Measurements from ENCODE around the gene GP5.

Gene GP5

DNA sequence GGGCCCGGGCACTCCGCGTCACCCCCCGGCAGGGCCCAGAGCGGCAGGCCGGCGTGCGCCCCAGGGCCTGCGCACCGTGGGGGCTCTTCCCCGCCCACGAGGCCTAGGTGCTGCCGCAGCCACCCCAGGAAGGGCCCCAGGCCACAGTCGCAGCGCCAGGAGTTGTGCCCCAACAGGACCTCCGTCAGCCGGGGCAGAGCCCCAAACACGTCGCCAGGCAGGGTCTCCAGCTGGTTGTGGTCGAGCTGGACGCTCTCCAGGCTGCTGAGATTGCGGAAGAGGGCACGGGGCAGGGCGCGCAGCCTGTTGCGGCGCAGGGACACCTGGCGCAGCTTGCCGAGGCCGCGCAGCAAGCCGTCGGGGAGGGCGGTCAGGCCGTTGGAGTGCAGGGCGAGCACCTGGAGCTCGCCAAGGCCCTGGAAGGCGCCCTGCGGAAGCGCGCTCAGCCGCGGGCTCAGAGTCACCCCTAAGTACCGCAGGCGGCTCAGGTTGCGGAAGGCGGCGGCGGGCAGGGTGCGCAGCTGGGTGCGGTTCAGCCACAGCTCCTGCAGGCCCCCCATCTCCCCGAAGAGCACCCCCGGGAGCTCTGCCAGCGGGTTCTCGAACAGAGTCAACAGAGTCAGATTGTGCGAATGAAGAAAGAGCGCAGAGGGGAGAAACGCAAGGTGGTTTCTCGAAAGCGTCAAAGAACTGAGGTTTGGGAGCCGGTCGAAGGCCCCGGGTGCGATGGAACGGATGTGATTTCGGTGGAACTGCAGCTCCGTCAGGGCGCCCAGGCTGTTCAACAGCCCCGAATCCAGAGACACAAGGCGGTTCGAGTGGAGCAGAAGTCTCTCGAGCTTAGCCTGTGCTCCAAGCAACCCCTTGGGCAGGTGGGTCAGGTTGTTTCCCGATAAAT, 2.0 kb downstream of the GP5 start:
- DNase-seq, result peak; percentile 17

DNA sequence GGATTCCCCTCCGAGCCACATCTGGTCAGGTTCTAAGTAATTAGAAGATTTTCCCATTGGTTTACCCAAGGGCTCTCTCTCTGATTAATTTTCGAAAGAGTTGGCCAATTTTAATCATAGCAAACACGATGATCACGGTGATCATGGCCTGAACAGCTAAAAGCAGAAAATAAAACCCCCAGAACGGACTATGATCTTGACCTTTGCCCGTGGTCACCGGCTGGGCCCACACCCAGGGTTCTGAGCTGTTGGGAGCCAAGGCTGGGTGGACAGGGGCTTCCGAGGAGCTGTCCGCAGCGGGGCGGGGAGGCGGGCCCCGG, 2.6 kb downstream of the GP5 start:
- no peak for DNase-seq

DNA sequence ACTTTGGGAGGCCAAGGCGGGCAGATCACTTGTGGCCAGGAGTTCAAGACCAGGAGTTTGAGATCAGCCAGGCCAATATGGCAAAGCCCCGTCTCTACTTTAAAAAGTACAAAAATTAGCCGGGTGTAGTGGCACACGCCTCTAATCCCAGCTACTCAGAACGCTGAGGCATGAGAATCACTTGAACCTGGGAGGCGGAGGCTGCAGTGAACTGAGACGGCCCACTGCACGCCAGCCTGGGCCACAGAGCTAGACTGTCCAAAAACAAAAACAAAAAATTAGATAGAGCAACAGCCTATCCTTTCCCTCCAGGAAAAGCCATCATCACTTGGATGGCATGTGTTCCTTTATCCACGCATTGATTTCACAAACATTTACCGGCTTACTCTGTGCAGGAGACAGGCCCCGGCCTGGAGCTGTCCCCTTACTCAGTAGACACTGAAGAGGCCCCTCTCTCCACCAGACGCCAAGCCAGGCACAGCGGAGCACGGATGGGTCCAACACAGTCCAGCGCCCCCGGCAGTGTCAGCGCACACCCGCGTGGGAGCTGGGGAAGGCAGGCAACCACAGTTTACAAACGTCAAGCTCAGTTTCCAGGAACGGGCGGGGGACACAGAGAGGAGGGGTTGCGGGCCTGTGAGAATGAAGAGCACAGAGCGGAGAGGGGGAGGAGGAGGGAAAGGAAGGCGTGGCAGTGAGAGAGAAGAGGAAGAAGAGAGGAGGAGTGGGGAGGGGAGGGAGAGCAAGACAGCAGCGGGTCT, 3.1 kb downstream of the GP5 start:
- DNase-seq, result peak; percentile 50

DNA sequence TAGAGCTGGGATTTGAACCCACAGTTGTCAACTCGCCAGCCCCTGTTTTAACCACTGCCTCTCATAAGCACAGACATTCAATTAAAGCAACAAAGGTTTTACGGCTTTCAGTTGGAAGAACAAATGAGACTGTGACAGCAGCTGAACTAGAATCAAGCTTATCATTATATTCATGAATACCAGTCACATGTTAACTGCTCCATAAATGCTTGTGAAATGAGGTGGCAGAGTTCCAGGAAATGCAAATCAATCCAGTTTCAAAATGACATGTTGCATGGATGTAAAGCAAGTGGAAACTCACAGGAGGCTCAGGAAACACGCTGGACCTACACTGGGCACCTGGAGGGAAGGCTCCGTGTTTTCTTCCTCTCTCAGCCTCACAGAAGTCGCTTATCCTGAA, 3.9 kb downstream of the GP5 start:
- DNase-seq, result no peak

DNA sequence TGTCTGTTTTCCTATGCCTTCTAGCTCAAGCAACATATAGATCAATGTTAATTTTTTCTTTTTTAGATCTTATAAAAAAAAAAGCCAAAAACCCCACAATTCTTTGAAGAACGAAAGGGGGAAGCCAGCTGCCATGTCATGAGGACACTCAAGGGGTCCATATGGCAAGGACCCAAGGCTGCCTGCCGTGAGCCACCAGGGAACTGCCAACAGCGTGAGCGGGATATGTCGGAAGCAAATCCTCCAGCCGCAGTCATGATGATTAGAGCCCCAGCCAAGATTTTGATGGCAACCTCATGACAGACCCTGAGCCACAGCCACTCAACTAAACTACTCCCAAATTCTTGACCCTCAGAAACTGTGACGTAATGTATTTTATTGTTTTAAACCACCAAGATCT, 6.5 kb downstream of the GP5 start:
- no peak for DNase-seq

DNA sequence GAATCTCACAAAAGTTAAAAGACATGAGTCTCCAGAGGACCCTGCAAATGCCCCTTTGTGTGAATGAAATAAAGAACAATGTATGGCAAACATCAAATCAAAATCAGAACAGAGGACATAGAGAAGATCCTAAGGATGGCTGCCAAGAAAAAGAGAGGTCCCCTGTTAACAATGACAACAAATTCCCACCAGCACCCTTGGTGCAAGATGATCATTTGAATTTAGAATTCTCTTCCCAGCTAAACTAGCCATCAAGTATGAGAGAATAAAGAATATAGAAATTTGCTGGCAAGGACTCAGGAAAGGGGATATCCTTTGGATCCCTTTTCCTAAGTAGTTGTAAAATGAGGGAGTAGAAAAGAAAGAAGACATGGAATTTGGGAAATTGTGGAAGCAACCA, 8.2 kb downstream of the GP5 start:
- no peak for DNase-seq

DNA sequence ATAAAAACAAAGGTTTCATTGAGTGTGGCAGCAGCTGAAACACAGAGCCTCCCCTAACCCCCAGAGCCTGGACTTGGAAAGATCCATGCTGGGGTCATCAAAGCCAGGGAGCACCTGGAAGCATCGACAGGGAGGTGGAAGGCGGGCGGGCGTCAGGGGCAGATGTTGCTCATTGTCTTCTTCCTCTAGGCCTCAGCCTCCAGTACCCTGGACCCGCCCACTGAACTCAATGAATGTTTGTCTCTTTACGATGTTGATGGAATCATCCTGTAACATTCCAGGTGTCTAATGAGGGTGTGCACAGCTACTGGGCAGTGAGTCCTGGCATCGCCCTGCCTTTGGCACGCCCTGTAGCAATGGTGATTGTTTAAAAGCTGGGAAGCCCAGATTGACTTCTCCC, 9.8 kb downstream of the GP5 start:
- no peak for DNase-seq

DNA sequence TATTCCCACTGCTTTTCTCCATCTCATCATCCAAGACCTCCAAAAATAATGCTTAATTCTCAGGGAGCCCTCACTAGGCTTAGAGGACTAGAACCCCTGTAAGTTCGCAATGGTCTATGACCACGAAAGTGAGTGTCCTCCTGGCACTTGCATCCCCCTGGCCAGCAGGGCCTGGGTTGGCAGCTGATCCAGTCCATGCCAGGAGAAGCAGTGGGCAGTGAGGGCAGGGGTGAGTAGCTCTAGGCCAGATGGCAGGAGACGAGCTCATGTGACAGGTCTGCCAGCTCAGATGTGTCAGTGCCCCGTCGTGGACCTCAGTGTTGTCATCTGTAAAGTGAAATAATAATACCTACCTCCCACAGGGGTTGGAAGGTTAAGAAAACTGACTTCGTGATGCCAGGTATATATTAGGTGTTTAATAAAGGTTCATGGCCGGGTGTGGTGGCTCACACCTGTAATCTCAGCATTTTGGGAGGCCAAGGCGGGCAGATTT, 11.1 kb downstream of the GP5 start:
- DNase-seq, result no peak

DNA sequence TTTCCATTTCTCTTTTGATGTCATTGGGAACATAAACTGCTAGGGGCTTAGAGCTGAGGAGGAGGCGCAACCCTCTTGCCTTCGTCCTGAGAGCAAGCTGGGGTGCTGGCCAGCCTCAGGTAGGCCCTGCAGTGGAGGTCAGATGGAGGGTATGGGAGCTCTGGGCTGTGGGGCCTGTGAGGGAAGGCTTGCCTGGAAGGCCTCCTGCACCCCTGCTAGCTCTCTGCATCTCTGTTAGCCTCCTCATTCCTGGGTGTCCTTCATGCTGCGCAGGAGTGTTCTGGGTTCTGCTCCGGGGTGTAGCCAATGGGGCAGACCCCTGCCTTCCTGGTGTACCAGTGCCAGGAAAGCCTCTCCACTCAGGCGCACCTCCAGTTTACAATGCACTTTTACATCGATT, 11.8 kb downstream of the GP5 start:
- DNase-seq, result no peak

DNA sequence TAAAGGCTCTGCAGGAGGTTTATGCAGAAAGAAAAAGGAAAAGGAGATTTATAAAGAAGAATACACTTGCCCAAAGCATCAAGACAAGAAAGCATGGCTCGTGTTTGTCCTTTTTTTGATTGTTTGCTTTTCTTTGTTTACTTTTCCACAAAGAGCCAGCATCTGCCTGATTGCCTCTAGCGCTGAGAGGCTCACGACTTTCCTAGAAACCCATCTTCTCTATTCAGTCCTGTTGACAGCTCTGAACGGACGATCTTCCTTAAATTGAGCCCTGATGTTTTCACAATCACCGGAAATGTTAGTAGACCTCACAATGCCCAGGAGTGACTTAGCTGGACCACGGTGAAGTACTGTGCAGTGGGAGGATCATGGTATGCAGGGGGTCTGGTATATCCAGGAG, 12.4 kb downstream of the GP5 start:
- DNase-seq, result no peak

DNA sequence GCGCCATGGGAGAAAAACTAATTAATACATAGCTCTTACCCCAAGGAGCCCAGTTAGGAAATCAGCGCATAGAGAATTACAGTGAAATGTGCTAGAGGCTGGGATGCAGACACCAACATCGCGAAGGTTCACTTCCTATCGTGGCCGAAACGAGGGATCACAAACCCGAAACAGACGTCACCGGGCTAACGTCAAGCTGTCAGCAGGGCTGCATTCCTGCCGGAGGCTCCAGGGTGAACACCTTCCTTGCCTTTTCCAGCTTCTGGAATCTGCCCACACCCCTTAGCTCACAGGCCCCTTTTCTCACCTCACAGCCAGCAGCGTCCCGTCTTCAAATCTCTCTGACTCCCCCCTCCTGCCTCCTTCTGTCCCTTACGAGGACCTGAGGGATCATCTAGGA, 13.0 kb downstream of the GP5 start:
- no peak for DNase-seq

DNA sequence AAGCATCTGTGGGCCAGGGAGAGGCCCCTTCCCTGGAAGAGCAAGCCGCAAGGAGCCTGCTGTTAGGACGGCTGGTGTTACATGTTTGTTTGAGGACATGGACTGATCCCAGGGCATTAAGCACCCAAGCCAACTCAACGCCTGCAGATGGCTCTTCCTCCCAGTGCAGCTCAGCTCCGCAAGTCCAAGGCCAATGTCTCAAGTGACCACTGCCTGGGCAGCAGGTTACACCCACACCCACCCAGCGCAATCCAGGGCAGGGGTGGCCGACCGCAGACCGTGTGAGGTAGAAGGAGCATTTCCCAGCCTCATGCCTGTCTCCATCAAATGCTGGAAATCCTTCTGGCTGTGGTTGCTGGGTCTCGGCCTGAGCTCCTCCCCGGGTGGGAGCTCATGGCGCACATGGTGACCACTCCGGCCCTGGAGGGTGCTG, 14.5 kb downstream of the GP5 start:
- no peak for DNase-seq

DNA sequence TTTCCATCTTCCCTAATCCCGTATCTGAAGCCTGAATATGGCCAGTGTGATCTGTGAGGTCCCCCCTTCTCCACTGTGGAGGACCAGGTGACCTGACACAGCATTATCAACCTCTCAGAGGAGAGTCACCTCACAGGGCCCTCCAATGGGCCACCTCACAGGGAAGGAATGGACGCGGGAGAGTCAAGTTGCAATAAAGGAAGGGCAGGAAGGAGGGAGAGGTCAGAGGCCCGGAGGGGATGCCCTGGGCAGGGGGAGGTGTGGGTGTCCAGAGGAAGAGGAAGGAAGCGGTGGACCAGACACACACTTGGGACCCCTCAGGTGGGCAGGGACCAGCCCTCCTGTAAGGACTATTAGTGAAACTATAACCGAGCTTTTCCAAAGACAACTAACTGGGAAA, 14.9 kb downstream of the GP5 start:
- DNase-seq, result no peak

DNA sequence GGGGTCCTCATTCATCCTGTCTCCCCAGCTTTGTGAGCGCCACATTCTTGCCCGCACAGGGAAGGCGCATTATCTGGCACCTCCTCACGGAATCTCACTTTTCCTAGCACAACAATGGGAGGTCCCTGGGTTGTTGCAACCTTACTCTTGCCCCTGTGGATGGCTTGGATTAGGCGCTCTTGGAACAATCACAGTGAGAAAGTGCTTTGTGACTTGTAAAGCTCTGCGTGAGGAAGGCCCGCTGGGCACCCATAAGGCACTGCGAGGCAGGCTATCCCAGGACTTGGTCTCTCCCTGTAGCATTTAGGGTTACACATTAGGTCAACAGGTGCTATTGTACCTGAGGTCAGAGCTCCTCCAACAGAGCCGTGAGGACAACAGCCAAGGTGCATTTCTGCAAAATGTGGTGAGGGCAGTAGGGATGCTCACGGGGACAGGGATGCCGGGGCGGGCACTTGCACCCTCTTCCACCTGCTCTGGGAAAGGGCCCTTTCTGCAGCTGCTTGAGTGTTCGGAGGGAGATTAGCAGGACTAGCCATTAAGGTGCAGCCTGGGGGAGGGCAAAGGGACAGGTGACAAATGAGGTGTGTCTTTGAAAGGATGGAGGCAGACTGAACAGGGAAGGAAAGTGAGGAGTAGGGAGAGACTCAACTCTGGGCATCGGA, 15.7 kb downstream of the GP5 start:
- no peak for DNase-seq

DNA sequence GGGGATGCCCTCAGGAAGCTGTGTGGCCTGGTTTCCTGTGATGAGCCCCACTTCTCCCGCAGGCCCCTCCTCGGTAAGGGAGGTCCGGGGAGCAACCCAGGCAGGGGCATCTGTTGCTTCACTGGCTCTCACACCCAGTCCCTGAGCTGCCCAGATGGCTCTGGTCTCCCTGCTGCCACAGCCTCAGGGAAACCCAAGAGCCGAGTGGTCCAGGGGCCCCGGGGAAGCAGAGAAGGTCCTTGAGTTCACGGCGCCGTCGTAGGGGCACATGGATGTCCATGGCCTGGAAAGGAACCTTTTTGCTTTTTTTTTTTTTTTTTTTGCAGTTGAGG, 16.2 kb downstream of the GP5 start:
- no peak for DNase-seq

DNA sequence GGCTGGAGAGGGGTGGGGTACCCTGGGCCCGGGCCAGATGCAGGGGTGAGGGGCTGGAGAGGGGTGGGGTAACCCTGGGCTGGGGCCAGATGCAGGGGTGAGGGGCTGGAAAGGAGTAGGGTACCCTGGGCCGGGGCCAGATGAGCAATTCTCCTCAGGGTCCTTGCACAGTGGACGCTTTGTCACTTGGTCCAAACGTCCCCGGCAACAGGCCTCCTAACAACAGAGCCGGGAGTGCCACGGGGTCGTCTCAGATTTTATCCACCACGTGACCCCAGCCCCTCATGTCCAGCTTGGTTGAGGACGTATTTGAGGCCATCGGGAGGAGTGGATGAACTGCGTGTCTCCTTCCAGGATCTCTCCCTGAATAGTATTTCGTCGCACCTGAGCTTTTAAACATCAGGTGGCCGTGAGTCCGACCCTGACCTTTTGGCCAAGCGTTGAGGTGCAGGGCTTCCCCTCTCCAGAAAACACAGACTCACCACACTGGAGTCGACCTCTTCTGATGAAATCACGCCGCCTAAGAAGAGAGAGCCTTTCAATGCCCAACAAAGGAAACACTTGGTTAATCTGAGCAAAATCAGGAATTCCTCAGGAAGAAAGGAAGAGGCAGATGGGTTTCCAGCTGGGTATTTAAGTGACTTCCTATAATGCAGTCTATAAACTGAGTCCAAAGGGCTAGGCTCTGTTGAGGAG, 16.7 kb downstream of the GP5 start:
- DNase-seq, result no peak

DNA sequence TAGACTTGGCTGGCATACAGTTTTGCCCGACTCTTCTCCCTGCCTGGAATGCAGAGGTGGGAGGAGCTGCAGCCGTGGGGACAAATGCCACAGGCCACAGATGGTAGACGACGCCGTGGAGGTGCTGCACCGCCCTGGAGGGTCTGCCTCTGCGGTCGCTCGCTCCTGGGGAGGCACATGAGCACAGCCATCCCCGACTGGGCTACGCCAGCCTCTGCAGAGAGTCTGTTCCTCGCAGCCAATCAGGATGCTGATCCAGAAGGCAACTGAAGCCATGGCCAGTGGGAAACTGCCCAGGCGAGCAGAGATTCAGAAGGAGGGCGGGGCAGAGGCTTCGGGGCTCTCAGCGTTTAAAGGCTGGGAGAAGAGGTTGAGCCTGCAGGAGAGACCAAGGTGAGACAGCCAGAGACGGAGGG, 17.6 kb downstream of the GP5 start:
- DNase-seq, result no peak

DNA sequence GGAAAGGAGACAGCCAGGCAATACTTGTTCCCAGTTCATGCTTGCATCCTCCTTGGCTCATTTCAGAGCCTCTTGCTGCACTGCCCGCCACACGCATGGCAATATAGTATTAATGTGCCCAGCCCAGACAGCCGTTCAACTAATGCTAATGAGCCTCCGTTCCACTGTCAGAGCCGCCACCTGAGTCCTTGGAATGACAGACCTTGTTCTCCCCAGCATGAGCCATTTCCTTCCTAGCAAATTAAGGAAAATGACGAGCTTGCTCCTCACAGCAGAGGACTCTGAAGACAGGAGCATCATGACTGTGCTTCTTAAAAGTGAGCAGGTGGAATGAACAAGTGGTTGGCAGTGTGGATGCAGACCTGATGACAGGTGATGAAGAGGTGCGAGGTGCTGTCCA, 18.7 kb downstream of the GP5 start:
- no peak for DNase-seq

DNA sequence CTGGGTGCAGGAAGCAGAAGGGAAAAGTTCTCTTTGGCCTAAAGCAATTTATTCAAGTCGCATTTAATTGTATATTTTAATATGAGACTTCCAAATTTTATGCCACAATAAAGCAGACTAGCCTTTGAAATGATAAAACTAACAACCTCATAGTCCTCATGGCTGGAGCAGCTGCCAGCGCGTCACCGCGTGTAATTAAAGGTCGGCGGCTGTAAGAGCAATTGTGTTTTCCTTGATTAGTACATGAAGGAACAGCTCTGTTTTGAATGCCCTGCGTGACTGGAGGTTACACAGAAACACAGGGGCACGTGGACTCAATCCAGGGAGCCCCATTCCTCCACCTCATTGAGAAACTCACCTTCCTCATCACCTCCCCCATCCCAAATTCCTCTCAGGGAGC, 19.4 kb downstream of the GP5 start:
- DNase-seq, result no peak

DNA sequence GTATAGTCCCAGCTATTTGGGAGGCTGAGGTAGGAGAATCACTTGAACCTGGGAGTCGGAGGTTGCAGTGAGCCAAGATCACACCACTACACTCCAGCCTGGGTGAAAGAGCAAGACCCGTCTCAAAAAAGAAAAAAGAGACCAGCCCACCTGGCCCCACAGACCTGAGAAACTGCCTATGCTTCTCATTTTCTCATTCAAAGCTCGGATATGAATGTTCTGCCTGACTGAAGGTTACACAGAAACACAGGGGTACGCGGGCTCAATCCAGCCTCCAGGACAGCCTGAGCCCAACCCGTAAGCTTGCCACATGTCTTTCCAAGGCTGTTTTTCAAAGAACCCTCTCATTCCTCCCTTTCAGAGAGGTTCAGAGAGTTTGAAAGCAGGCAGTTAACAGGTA, 19.8 kb downstream of the GP5 start:
- DNase-seq, result no peak

DNA sequence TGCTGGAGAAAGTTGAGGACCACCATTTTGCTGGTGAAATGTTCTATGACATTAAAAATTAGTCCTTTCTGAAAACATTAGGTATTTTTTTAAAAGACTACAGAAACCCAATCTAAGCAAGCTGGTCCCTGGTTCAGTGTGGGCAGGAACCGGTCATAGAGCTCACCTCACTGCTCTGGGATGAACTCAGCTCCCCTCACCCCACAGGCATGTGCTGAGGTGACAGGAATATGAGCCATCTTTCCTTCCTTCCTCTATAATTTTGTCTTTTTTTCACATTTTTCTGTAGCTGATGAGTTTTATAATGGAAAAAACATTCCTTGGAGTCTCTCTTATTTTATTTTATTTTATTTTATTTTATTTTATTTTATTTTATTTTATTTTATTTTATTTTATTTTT, 21.4 kb downstream of the GP5 start:
- DNase-seq, result no peak

DNA sequence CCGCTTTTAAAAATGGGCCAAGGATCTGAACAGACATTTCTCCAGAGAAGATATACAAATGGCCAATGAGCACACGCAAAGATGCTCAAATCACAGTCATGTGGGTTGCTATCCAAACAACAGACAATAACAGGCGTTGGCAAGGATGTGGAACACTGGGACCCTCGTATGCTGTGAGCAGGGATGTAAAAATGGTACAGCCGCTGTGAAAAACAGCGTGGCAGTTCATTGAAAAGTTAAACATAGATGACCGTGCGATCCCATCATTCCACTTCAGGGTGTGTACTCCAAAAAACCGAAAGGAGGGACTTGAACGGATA, 22.9 kb downstream of the GP5 start:
- DNase-seq, result no peak

DNA sequence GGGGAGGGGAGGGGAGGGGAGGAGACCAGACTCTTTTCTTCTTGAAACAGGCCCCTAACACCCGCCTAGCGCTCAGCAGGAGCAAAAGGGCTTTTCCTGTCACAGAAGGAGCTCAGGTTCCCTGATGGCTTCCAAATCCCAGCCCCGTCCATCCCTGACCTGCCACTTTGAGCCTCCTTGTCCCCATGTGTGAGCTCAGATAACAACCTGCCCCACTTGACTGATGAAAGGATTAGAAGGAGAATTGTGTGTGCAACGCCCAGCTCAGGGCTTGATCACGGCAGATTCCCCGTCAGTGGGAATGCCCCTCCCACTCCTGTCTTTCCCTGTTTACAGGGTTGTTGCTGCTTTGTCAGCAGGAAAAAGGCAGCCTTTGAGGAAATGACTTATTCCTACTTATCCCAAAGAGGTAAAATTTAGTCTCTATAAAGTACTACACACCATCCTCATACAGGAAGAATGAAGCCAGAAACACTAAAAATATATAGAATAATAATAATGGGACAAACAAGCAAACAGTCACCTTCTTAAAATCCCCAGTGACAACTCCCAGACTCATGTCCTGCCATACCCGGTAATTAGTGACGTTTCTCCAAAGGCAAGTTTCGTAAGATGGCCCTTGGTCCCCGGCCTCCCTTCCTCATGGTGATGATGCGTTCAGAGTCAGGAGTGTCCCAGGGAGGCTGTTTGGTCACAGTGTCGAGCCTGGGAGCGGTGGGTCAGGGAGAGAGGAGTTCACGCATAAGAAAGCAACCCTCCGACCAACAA, 23.4 kb downstream of the GP5 start:
- no peak for DNase-seq
